ENCODE results near the gene SPINK1.
"Not testable (repeated sequence)": the region's sequence is repeated elsewhere in the genome, so short reads cannot be mapped to it uniquely, and the experiment has no call there.

The SPINK1 gene

GRCh38 chr5:147852365-147852764 lies 20.9 kb upstream of the SPINK1 start:
- Histone ChIP-seq H3K4me1 (ENCODE audit: control insufficient read depth, low read depth, low read length) (no peaks in the 10 kb centered on the region), H3K4me3 (ENCODE audit: low read length) (no peak overlapping the region), H3K9me3 (ENCODE audit: control insufficient read depth, low read depth, low read length) (no peaks in the 10 kb centered on the region), H3K27me3 (ENCODE audit: control insufficient read depth, insufficient read depth, low read length) (no peaks in the 10 kb centered on the region), H3K36me3 (ENCODE audit: control insufficient read depth, low read depth, low read length) (no peaks in the 10 kb centered on the region), H3K27ac (ENCODE audit: low read length) (no peak overlapping the region), H3K9ac (ENCODE audit: low read length) (no peak overlapping the region)

DNA sequence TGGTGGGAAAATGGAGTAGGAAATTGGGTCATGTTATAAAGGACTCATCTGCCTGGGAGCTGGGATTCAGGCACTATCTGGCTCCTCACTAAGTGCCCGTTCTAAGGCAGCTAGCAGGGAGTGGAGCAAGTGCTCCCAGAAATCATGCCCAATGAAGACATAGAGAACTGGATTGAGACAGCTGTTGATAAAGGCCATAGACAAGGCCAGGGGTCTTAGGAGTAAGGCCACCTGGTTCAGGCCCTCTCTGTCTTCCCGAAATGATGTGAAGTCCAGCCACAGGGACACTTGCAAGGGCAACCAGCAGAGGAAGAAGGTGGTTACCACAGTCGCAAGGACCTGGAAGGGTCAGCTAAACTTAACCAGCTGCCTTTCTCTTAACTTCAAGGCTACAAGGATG lies 20.1 kb upstream of the SPINK1 start:
- Histone ChIP-seq H3K9me3 (ENCODE audit: control insufficient read depth, low read depth, low read length) (no peaks in the 10 kb centered on the region), H3K4me3 (ENCODE audit: low read length) (no peak overlapping the region), H3K27me3 (ENCODE audit: control insufficient read depth, insufficient read depth, low read length) (no peaks in the 10 kb centered on the region), H3K9ac (ENCODE audit: low read length) (no peak overlapping the region), H3K36me3 (ENCODE audit: control insufficient read depth, low read depth, low read length) (no peaks in the 10 kb centered on the region), H3K4me1 (ENCODE audit: control insufficient read depth, low read depth, low read length) (no peaks in the 10 kb centered on the region), H3K27ac (ENCODE audit: low read length) (no peak overlapping the region)

DNA sequence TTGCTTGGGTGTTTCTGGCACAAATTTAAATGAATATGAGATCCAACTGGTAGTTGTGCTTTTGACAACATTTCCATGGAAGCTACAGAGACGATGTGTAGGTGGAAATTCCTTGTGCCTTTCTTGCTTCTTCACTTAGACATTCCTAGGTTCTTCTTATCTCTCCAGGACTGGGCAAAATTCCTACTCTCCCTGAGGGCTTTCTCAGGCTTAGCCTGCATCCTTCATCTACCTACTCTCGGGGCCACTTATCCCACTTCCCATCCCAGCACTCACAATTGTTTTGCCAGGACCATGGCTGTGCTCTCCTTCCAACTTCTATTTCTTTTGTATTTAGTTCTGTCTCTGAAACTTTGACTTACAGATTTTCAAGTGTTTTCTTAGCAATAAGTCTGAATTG lies 17.8 kb upstream of the SPINK1 start:
- H3K27ac ChIP-seq (ENCODE audit: low read length) = no peak overlapping the region
- H3K9me3 ChIP-seq (ENCODE audit: control insufficient read depth, low read depth, low read length) = no peaks in the 10 kb centered on the region
- H3K27me3 ChIP-seq (ENCODE audit: control insufficient read depth, insufficient read depth, low read length) = no peaks in the 10 kb centered on the region
- H3K4me1 ChIP-seq (ENCODE audit: control insufficient read depth, low read depth, low read length) = no peaks in the 10 kb centered on the region
- H3K9ac ChIP-seq (ENCODE audit: low read length) = no peak overlapping the region
- H3K4me3 ChIP-seq (ENCODE audit: low read length) = no peak overlapping the region
- H3K36me3 ChIP-seq (ENCODE audit: control insufficient read depth, low read depth, low read length) = no peaks in the 10 kb centered on the region

DNA sequence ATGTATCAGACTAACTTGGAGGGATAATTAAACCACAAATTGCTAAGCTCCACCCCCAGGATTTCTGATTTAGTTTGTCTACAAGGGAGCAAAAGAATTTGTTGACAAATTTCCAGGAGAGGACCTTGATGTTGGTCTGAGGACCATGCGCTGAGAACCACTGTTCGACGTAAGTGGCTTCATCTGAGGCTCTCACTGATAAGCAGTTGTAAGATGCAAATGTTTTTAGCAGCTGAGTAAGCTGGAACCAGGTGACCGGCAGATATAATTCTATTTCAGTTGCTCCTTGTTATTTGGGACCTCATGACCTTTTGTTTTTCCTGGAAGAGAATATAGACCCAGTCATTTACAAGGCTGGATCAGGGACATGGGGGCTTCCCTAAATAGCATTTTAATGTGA lies 14.1 kb upstream of the SPINK1 start:
- Histone ChIP-seq H3K9me3 (ENCODE audit: control insufficient read depth, low read depth, low read length) (no peaks in the 10 kb centered on the region), H3K4me3 (ENCODE audit: low read length) (no peak overlapping the region), H3K36me3 (ENCODE audit: control insufficient read depth, low read depth, low read length) (no peaks in the 10 kb centered on the region), H3K27ac (ENCODE audit: low read length) (no peak overlapping the region), H3K4me1 (ENCODE audit: control insufficient read depth, low read depth, low read length) (no peaks in the 10 kb centered on the region), H3K27me3 (ENCODE audit: control insufficient read depth, insufficient read depth, low read length) (no peaks in the 10 kb centered on the region), H3K9ac (ENCODE audit: low read length) (no peak overlapping the region)

- no peak overlapping the region for H3K9ac ChIP-seq (ENCODE audit: low read length)
- H3K4me3 ChIP-seq (ENCODE audit: low read length) = no peak overlapping the region
- H3K9me3 ChIP-seq (ENCODE audit: control insufficient read depth, low read depth, low read length) = no peaks in the 10 kb centered on the region
- H3K27ac ChIP-seq (ENCODE audit: low read length) = no peak overlapping the region
- no peaks in the 10 kb centered on the region for H3K27me3 ChIP-seq (ENCODE audit: control insufficient read depth, insufficient read depth, low read length)
- no peaks in the 10 kb centered on the region for H3K4me1 ChIP-seq (ENCODE audit: control insufficient read depth, low read depth, low read length)
- no peaks in the 10 kb centered on the region for H3K36me3 ChIP-seq (ENCODE audit: control insufficient read depth, low read depth, low read length)
Measured at GRCh38 chr5:147844846-147845245, 13.4 kb upstream of the SPINK1 start.

DNA sequence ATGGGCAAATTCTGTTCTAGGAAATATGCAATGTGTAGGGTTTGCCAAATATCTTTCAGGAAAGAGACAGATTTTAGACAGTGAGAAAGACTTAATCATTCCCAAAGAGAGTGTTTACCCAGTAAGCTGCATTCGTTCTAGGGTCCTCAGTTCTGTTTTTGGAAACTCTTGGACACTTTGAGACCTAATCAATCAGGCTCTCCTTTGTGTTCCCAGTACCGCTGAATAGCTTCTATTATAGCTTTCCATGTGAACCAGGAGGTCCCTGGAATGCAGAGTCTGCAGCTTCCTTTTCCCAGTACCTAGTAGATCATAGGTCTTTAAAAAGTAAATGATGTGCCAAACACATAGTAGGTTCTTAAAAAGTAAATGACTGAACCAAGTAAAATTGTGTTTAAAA lies 11.4 kb upstream of the SPINK1 start:
- Histone ChIP-seq H3K4me1 (ENCODE audit: control insufficient read depth, low read depth, low read length) (no peaks in the 10 kb centered on the region), H3K27ac (ENCODE audit: low read length) (no peak overlapping the region), H3K4me3 (ENCODE audit: low read length) (no peak overlapping the region)

DNA sequence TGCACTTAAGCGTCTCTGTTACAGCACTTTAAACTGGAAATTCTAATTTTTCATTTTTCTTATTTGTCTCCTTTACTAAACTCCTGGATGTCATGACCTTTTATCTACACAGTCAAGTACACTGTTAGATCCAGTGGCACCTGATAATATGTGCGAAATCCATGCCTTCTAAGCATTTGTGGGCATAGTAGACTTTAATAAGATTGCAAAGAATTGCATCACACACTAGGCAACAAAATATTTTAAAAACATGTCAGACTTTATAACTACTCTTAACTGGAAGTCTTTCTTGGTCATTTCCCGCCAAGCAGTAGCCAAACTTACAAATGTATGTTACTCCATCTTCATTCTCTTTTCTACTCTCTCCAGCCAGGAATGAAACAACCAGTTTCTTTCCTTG lies 5.0 kb upstream of the SPINK1 start:
- Histone ChIP-seq H3K4me3 (ENCODE audit: low read length) (no peak overlapping the region), H3K27me3 (ENCODE audit: control insufficient read depth, insufficient read depth, low read length) (no peaks in the 10 kb centered on the region), H3K4me1 (ENCODE audit: control insufficient read depth, low read depth, low read length) (no peaks in the 10 kb centered on the region), H3K36me3 (ENCODE audit: control insufficient read depth, low read depth, low read length) (no peaks in the 10 kb centered on the region), H3K9ac (ENCODE audit: low read length) (no peak overlapping the region), H3K9me3 (ENCODE audit: control insufficient read depth, low read depth, low read length) (no peaks in the 10 kb centered on the region), H3K27ac (ENCODE audit: low read length) (no peak overlapping the region)

More for the DNA sequence above, 11.4 kb upstream of the SPINK1 start:
- H3K36me3 ChIP-seq (ENCODE audit: control insufficient read depth, low read depth, low read length) = no peaks in the 10 kb centered on the region
- H3K27me3 ChIP-seq (ENCODE audit: control insufficient read depth, insufficient read depth, low read length) = no peaks in the 10 kb centered on the region
- no peaks in the 10 kb centered on the region for H3K9me3 ChIP-seq (ENCODE audit: control insufficient read depth, low read depth, low read length)
- H3K9ac ChIP-seq (ENCODE audit: low read length) = no peak overlapping the region

DNA sequence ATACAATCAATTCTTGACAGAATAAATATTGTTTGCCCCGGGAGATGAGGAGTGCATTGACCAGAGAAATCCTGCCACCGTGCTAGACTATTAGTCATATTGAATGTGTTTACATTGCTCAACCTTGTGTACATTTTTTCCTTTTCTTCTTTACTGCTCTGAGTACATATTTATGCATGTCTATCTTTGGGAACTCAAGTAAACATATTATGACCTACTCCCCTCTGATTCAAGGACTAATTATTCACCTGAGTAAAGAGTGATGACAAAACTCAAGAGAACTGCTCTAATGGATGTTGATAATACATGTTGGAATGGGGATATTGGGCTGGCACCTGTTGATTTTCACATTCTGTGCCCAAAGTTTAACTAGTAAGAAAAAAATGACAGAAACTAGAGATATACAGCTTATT lies 3.9 kb upstream of the SPINK1 start:
- Histone ChIP-seq H3K4me3 (ENCODE audit: low read length) (no peak overlapping the region), H3K36me3 (ENCODE audit: control insufficient read depth, low read depth, low read length) (no peaks in the 10 kb centered on the region), H3K4me1 (ENCODE audit: control insufficient read depth, low read depth, low read length) (no peaks in the 10 kb centered on the region), H3K27ac (ENCODE audit: low read length) (no peak overlapping the region), H3K9me3 (ENCODE audit: control insufficient read depth, low read depth, low read length) (no peaks in the 10 kb centered on the region), H3K9ac (ENCODE audit: low read length) (no peak overlapping the region), H3K27me3 (ENCODE audit: control insufficient read depth, insufficient read depth, low read length) (no peaks in the 10 kb centered on the region)

GRCh38 chr5:147832541-147832940 lies 1.1 kb upstream of the SPINK1 start:
- H3K27me3 ChIP-seq (ENCODE audit: control insufficient read depth, insufficient read depth, low read length) = no peaks in the 10 kb centered on the region
- H3K9ac ChIP-seq (ENCODE audit: low read length) = no peak overlapping the region
- no peaks in the 10 kb centered on the region for H3K4me1 ChIP-seq (ENCODE audit: control insufficient read depth, low read depth, low read length)
- no peaks in the 10 kb centered on the region for H3K36me3 ChIP-seq (ENCODE audit: control insufficient read depth, low read depth, low read length)
- no peak overlapping the region for H3K27ac ChIP-seq (ENCODE audit: low read length)
- no peak overlapping the region for H3K4me3 ChIP-seq (ENCODE audit: low read length)
- no peaks in the 10 kb centered on the region for H3K9me3 ChIP-seq (ENCODE audit: control insufficient read depth, low read depth, low read length)

- Histone ChIP-seq H3K9me3 (ENCODE audit: control insufficient read depth, low read depth, low read length) (no peaks in the 10 kb centered on the region), H3K9ac (ENCODE audit: low read length) (no peak overlapping the region), H3K36me3 (ENCODE audit: control insufficient read depth, low read depth, low read length) (no peaks in the 10 kb centered on the region), H3K27ac (ENCODE audit: low read length) (no peak overlapping the region), H3K27me3 (ENCODE audit: control insufficient read depth, insufficient read depth, low read length) (no peaks in the 10 kb centered on the region), H3K4me3 (ENCODE audit: low read length) (no peak overlapping the region), H3K4me1 (ENCODE audit: control insufficient read depth, low read depth, low read length) (no peaks in the 10 kb centered on the region)
Measured at GRCh38 chr5:147830035-147830434, 1.4 kb downstream of the SPINK1 start.

GRCh38 chr5:147827017-147827416 lies 4.5 kb downstream of the SPINK1 start:
- H3K9ac ChIP-seq (ENCODE audit: low read length); H3K9me3 ChIP-seq (ENCODE audit: control insufficient read depth, low read depth, low read length); H3K27ac ChIP-seq (ENCODE audit: low read length); H3K27me3 ChIP-seq (ENCODE audit: control insufficient read depth, insufficient read depth, low read length); H3K4me1 ChIP-seq (ENCODE audit: control insufficient read depth, low read depth, low read length); H3K4me3 ChIP-seq (ENCODE audit: low read length); H3K36me3 ChIP-seq (ENCODE audit: control insufficient read depth, low read depth, low read length): not testable (repeated sequence)

DNA sequence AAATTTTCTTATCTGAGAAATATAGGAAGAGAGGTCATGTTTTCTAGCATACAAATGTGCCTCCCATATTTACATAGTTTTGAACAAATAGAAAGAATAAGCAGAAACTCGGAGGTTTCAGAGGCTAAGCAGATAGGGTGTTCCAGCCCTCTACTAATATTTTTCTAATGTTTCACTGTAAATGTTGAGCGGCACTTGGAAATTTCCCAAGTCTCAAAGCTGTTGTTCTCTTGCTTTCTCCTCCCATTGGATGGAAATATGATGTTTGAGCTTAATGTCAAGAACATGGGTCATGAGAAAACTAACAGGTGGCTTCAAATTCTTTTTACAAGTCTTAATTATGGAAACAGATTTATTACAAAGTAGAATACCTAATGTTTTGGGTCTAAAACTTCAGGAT lies 5.1 kb downstream of the SPINK1 start:
- Histone ChIP-seq H3K36me3 (ENCODE audit: control insufficient read depth, low read depth, low read length) (no peaks in the 10 kb centered on the region), H3K4me3 (ENCODE audit: low read length) (no peak overlapping the region), H3K9ac (ENCODE audit: low read length) (no peak overlapping the region), H3K4me1 (ENCODE audit: control insufficient read depth, low read depth, low read length) (peaks cover 5% of the 10 kb centered on the region), H3K27me3 (ENCODE audit: control insufficient read depth, insufficient read depth, low read length) (no peaks in the 10 kb centered on the region), H3K27ac (ENCODE audit: low read length) (no peak overlapping the region), H3K9me3 (ENCODE audit: control insufficient read depth, low read depth, low read length) (no peaks in the 10 kb centered on the region)
